Cardiac muscle cell (in vitro differentiated cells and primary cell): Measurements from ENCODE around the gene HSD17B3. TPM values are rescaled to one million over a fixed set of nuclear protein-coding genes. Genes with fewer than 3 reads are reported as not detected.

Experiments used
- DNase-seq, 2 donors: peaks; one replicate each; pipeline versions ENCODE4 v3.0.0 to v3.0.0-alpha.2; 2010 to 2017; ENCODE audit warnings: low read depth in 1 of 2, low spot score in 1 of 2
- H3K27ac ChIP-seq: fragments of 200-600 bp; sonication (generic); 2 replicates; pipeline ENCODE4 v1.5.1; 2016
- H3K27me3 ChIP-seq: fragments of 200-600 bp; sonication (generic); 2 replicates; pipeline ENCODE4 v1.6.0; 2016; ENCODE audit warnings: control low read depth
- H3K36me3 ChIP-seq: fragments of 200-600 bp; sonication (generic); 2 replicates; pipeline ENCODE4 v1.5.1; 2016; ENCODE audit warnings: control low read depth
- H3K4me1 ChIP-seq: fragments of 200-600 bp; sonication (generic); 2 replicates; pipeline ENCODE4 v1.8.1; 2017; ENCODE audit warnings: low read depth, mild to moderate bottlenecking, mixed run types
- H3K4me3 ChIP-seq: fragments of 200-600 bp; sonication (generic); 2 replicates; pipeline ENCODE4 v1.5.1; 2016; ENCODE audit warnings: mild to moderate bottlenecking
- H3K9me3 ChIP-seq: fragments of 200-600 bp; sonication (generic); 2 replicates; pipeline ENCODE4 v1.5.1; 2017; ENCODE audit warnings: low read depth, mild to moderate bottlenecking, control low read depth
- polyA plus RNA-seq: library from polyadenylated mRNA; unstranded; fragments of >200 nt; fragmentation: Nextera tagmentation; extraction: Ambion mirVana; gene quantifications from 2 replicates; pipeline ENCODE4 v1.2.1, GENCODE V29; 2016
- total RNA-seq: library from RNA; depleted of rRNA; stranded (reverse); fragments of >200 nt; gene quantifications from 2 replicates; pipeline ENCODE4 v1.2.3, GENCODE V29; 2016
- TF ChIP-seq, protein P1 (sequence below): IDR thresholded peaks from 2 replicates; pipeline ENCODE4 v1.5.1; 2012; ENCODE audit warnings: low read depth, mild to moderate bottlenecking, low read length

Gene HSD17B3
- total and polyA plus RNA-seq, 2 experiments from 2014 or later: 0.63 to 1.3 TPM

- Histone ChIP-seq H3K9me3 (no peaks in the 10 kb centered on the region), H3K4me1 (no peaks in the 10 kb centered on the region), H3K27me3 (no peaks in the 10 kb centered on the region), H3K36me3 (no peaks in the 10 kb centered on the region), H3K4me3 (no peak overlapping the region), H3K27ac (no peak overlapping the region)
- no peak for DNase-seq
- TF ChIP-seq, protein P1, sequence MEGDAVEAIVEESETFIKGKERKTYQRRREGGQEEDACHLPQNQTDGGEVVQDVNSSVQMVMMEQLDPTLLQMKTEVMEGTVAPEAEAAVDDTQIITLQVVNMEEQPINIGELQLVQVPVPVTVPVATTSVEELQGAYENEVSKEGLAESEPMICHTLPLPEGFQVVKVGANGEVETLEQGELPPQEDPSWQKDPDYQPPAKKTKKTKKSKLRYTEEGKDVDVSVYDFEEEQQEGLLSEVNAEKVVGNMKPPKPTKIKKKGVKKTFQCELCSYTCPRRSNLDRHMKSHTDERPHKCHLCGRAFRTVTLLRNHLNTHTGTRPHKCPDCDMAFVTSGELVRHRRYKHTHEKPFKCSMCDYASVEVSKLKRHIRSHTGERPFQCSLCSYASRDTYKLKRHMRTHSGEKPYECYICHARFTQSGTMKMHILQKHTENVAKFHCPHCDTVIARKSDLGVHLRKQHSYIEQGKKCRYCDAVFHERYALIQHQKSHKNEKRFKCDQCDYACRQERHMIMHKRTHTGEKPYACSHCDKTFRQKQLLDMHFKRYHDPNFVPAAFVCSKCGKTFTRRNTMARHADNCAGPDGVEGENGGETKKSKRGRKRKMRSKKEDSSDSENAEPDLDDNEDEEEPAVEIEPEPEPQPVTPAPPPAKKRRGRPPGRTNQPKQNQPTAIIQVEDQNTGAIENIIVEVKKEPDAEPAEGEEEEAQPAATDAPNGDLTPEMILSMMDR: no peak
Observed at GRCh38 chr9:96281641-96282040, 20.3 kb downstream of the HSD17B3 start.

DNA sequence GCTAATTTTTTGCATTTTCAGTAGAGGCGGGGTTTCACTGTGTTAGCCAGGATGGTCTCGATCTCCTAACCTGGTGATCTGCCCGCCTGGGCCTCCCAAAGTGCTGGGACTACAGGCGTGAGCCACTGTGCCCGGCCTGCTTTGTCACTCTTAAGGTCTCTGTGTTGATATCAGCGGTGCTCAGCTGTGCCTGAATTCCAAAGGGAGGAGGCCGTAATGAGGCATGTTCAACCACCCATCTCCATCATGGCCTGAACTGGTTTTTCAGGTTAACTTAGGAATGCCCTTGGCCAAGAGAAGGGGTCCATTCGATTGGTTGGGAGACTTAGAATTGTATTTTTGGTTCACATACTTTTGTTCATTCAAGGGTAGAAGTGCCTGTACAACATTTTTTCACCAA is 22.0 kb downstream of the HSD17B3 start:
- Histone ChIP-seq H3K4me1 (no peaks in the 10 kb centered on the region), H3K9me3 (no peaks in the 10 kb centered on the region), H3K27me3 (no peaks in the 10 kb centered on the region), H3K4me3 (no peak overlapping the region), H3K27ac (no peak overlapping the region), H3K36me3 (no peaks in the 10 kb centered on the region)
- no peak for DNase-seq
- TF ChIP-seq, protein P1: no peak

DNA sequence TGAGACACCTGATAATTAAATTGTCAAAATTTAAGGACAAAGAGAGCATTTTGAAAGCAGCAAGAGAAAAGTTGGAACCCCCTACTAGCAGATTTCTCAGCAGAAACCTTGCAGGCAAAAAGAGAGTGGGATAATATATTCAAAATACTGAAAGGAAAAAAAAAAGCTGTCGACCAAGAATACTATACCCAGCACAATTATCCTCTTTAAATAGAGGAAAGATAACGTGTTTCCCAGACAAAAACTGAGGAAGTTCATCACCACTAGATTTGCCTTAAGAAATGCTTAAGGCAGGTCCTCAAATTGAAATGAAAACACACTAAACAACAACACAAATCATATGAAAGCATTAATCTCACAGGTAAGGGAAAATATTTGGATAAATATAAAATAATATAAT is 27.0 kb downstream of the HSD17B3 start:
- H3K4me1 ChIP-seq: no peaks in the 10 kb centered on the region
- no peak overlapping the region for H3K27ac ChIP-seq
- DNase-seq: no peak
- TF ChIP-seq, protein P1: no peak
- no peaks in the 10 kb centered on the region for H3K9me3 ChIP-seq
- no peaks in the 10 kb centered on the region for H3K27me3 ChIP-seq
- no peak overlapping the region for H3K4me3 ChIP-seq
- H3K36me3 ChIP-seq: no peaks in the 10 kb centered on the region

- TF ChIP-seq, protein P1: no peak
- DNase-seq: no peak
- no peaks in the 10 kb centered on the region for H3K9me3 ChIP-seq
- H3K4me1 ChIP-seq: no peaks in the 10 kb centered on the region
- H3K27ac ChIP-seq: no peak overlapping the region
- H3K36me3 ChIP-seq: no peaks in the 10 kb centered on the region
- no peak overlapping the region for H3K4me3 ChIP-seq
- H3K27me3 ChIP-seq: no peaks in the 10 kb centered on the region
Observed at GRCh38 chr9:96270236-96270744, 31.7 kb downstream of the HSD17B3 start.

DNA sequence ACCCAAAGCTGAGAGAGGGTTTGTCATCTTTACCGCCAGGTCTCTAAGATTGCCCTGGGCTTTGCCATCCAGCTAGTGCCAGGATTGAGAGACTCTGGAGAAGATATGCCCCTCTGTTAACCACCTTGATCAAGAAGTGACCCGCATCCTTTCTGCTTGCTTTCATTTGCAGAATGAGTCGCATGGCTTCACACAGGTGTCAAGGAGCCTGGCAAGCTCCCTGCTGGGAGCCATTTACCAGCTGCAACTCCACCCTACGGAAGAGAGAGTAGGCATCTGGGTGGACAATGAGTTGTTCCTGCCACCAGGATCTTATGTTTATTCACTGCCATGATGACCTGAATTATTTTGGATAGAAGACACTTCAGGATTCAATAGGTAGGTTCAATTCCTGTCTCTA is 43.0 kb downstream of the HSD17B3 start:
- Histone ChIP-seq H3K36me3 (no peaks in the 10 kb centered on the region), H3K27ac (no peak overlapping the region), H3K4me3 (no peak overlapping the region), H3K27me3 (no peaks in the 10 kb centered on the region), H3K4me1 (no peaks in the 10 kb centered on the region), H3K9me3 (no peaks in the 10 kb centered on the region)
- DNase-seq: no peak
- TF ChIP-seq, protein P1: no peak

GRCh38 chr9:96256800-96257199 is 45.2 kb downstream of the HSD17B3 start:
- TF ChIP-seq, protein P1: no peak
- peak in 1 of 2 donors; percentile 28 for DNase-seq
- Histone ChIP-seq H3K4me1 (no peaks in the 10 kb centered on the region), H3K27me3 (no peaks in the 10 kb centered on the region), H3K9me3 (no peaks in the 10 kb centered on the region), H3K4me3 (no peak overlapping the region), H3K36me3 (no peaks in the 10 kb centered on the region), H3K27ac (no peak overlapping the region)
